ENCODE data around the gene ATP8A2.

ATP8A2 gene

GRCh38 chr13:25584087-25584486, 212.3 kb downstream of the ATP8A2 start:
- no peak overlapping the region for H3K27ac ChIP-seq
- no peak overlapping the region for H3K4me3 ChIP-seq (ENCODE audit: low read depth in 1 of 2, low read length in 1 of 2)
- no peaks in the 10 kb centered on the region for H3K9me3 ChIP-seq
- no peaks in the 10 kb centered on the region for H3K36me3 ChIP-seq
- H3K4me1 ChIP-seq (ENCODE audit: control insufficient read depth in 1 of 2, insufficient read depth in 1 of 2, low read depth in 1 of 2, low read length in 1 of 2), result no peaks in the 10 kb centered on the region
- no peak for TF ChIP-seq CTCF (IDR thresholded peaks at IDR 0.05)
- no peaks in the 10 kb centered on the region for H3K27me3 ChIP-seq

GRCh38 chr13:25585000-25585399, 213.2 kb downstream of the ATP8A2 start:
- no peaks in the 10 kb centered on the region for H3K27me3 ChIP-seq
- H3K36me3 ChIP-seq, result no peaks in the 10 kb centered on the region
- no peak overlapping the region for H3K4me3 ChIP-seq (ENCODE audit: low read depth in 1 of 2, low read length in 1 of 2)
- H3K27ac ChIP-seq, result no peak overlapping the region
- H3K4me1 ChIP-seq (ENCODE audit: control insufficient read depth in 1 of 2, insufficient read depth in 1 of 2, low read depth in 1 of 2, low read length in 1 of 2), result no peaks in the 10 kb centered on the region
- no peaks in the 10 kb centered on the region for H3K9me3 ChIP-seq
- TF ChIP-seq CTCF (IDR thresholded peaks at IDR 0.05), result no peak

- Histone ChIP-seq H3K9me3 (no peaks in the 10 kb centered on the region), H3K36me3 (no peaks in the 10 kb centered on the region), H3K27me3 (no peaks in the 10 kb centered on the region), H3K4me3 (ENCODE audit: low read depth in 1 of 2, low read length in 1 of 2) (no peak overlapping the region), H3K27ac (no peak overlapping the region), H3K4me1 (ENCODE audit: control insufficient read depth in 1 of 2, insufficient read depth in 1 of 2, low read depth in 1 of 2, low read length in 1 of 2) (no peaks in the 10 kb centered on the region)
- TF ChIP-seq CTCF (IDR thresholded peaks at IDR 0.05), result no peak
Observed at GRCh38 chr13:25587326-25587980, 215.7 kb downstream of the ATP8A2 start.

GRCh38 chr13:25588336-25589060, 216.7 kb downstream of the ATP8A2 start:
- no peaks in the 10 kb centered on the region for H3K36me3 ChIP-seq
- H3K4me1 ChIP-seq (ENCODE audit: control insufficient read depth in 1 of 2, insufficient read depth in 1 of 2, low read depth in 1 of 2, low read length in 1 of 2), result no peaks in the 10 kb centered on the region
- H3K4me3 ChIP-seq (ENCODE audit: low read depth in 1 of 2, low read length in 1 of 2), result no peak overlapping the region
- H3K27ac ChIP-seq, result no peak overlapping the region
- no peak for TF ChIP-seq CTCF (IDR thresholded peaks at IDR 0.05)
- H3K9me3 ChIP-seq, result no peaks in the 10 kb centered on the region
- H3K27me3 ChIP-seq, result no peaks in the 10 kb centered on the region

GRCh38 chr13:25598421-25598820, 226.6 kb downstream of the ATP8A2 start:
- Histone ChIP-seq H3K36me3 (no peaks in the 10 kb centered on the region), H3K4me3 (ENCODE audit: low read depth in 1 of 2, low read length in 1 of 2) (no peak overlapping the region), H3K4me1 (ENCODE audit: control insufficient read depth in 1 of 2, insufficient read depth in 1 of 2, low read depth in 1 of 2, low read length in 1 of 2) (no peaks in the 10 kb centered on the region), H3K9me3 (no peaks in the 10 kb centered on the region), H3K27ac (no peak overlapping the region), H3K27me3 (no peaks in the 10 kb centered on the region)
- TF ChIP-seq CTCF (IDR thresholded peaks at IDR 0.05), result no peak

Data from neutrophil (primary cell).